Activated T-helper 2 cell treated with anti-CD3 and anti-CD28 coated beads, Interferon-gamma antibody, Interleukin-2, Interleukin-4, amounts not matched to agents 10 μg/mL and 5 μg/mL and 100 μg/mL, durations not matched to agents 14 hours and 24 hours and 36 hours (primary cell): ENCODE results near the gene CLRN1. TPM values are rescaled to one million over a fixed set of nuclear protein-coding genes. Genes with fewer than 3 reads are reported as not detected.

Experiments used
- DNase-seq: peaks from one replicate; pipeline ENCODE4 v3.0.0; 2021; ENCODE audit warnings: low spot score
- H3K27ac Mint-ChIP-seq: one replicate; pipeline ENCODE4 v1.8.0; 2021; ENCODE audit warnings: mixed read lengths
- H3K27me3 Mint-ChIP-seq: one replicate; pipeline ENCODE4 v1.8.0; 2021; ENCODE audit warnings: low read depth, mixed read lengths
- H3K36me3 Mint-ChIP-seq: one replicate; pipeline ENCODE4 v1.8.0; 2021; ENCODE audit warnings: low read depth, mixed read lengths
- H3K4me1 Mint-ChIP-seq: one replicate; pipeline ENCODE4 v1.8.0; 2021; ENCODE audit warnings: low read depth, mixed read lengths
- H3K4me3 Mint-ChIP-seq: one replicate; pipeline ENCODE4 v1.8.0; 2021; ENCODE audit warnings: low read depth, mild to moderate bottlenecking, moderate library complexity, mixed read lengths
- H3K9me3 Mint-ChIP-seq: one replicate; pipeline ENCODE4 v1.8.0; 2021; ENCODE audit warnings: mixed read lengths
- intact Hi-C: fragments of 100-400 bp; cut with micrococcal nuclease; formaldehyde crosslinking; loops from one replicate; pipeline ENCODE4 v1.15.1; 2023
- total RNA-seq: library from RNA; stranded (reverse); gene quantifications from 2 replicates; pipeline ENCODE4 v1.2.3, GENCODE V29; 2022

The CLRN1 gene
- total RNA-seq, 1 donor from 2014 or later, result not detected

GRCh38 chr3:150877303-150877702 is 95.2 kb downstream of the CLRN1 start:
- peaks cover 6% of the 10 kb centered on the region for H3K27me3 Mint-ChIP-seq
- no peak overlapping the region for H3K4me3 Mint-ChIP-seq
- H3K9me3 Mint-ChIP-seq, result no peaks in the 10 kb centered on the region
- H3K4me1 Mint-ChIP-seq, result peaks cover 24% of the 10 kb centered on the region
- no peak overlapping the region for H3K27ac Mint-ChIP-seq
- DNase-seq, result no peak
- no peaks in the 10 kb centered on the region for H3K36me3 Mint-ChIP-seq
- intact Hi-C loops, result loop anchor here (5.0 kb wide), 1 partner anchor 210 kb away; the partner anchor contains the start of gene MED12L

GRCh38 chr3:150876611-150877265 is 95.8 kb downstream of the CLRN1 start:
- intact Hi-C loops, result loop anchor here (5.0 kb wide), 1 partner anchor 211 kb away; the partner anchor contains the start of gene MED12L
- H3K4me3 Mint-ChIP-seq, result no peak overlapping the region

More at GRCh38 chr3:150876611-150877265, 95.8 kb downstream of the CLRN1 start:
- H3K9me3 Mint-ChIP-seq, result no peaks in the 10 kb centered on the region
- no peak for DNase-seq
- peaks cover 24% of the 10 kb centered on the region for H3K4me1 Mint-ChIP-seq
- H3K27me3 Mint-ChIP-seq, result peaks cover 2% of the 10 kb centered on the region
- H3K27ac Mint-ChIP-seq, result no peak overlapping the region
- no peaks in the 10 kb centered on the region for H3K36me3 Mint-ChIP-seq

Other genes starting within 250 kb of the CLRN1 start
- gene SIAH2, start 209.6 kb downstream of the CLRN1 start, total RNA-seq, result 108 and 116 TPM in 2 replicates
- gene MINDY4B, start 67.3 kb downstream of the CLRN1 start, total RNA-seq, result not detected in 2 replicates
- gene MED12L, start 112.9 kb upstream of the CLRN1 start, total RNA-seq, result 7.1 and 8.7 TPM in 2 replicates
- 232 TPM in 2 replicates for gene GPR171, start 230.5 kb upstream of the CLRN1 start, total RNA-seq